ENCODE measurements around the gene EDEM3.

EDEM3 gene

GRCh38 chr1:184644771-184645170 lies 109.9 kb downstream of the EDEM3 start:
- DNase-seq (ENCODE audit: low spot score) (no peak), FAIRE-seq (no peak)

GRCh38 chr1:184643661-184644060 lies 111.0 kb downstream of the EDEM3 start:
- DNase-seq (ENCODE audit: low spot score) (no peak), FAIRE-seq (no peak)

GRCh38 chr1:184641894-184642293 lies 112.8 kb downstream of the EDEM3 start:
- FAIRE-seq: no peak
- DNase-seq (ENCODE audit: low spot score): no peak

GRCh38 chr1:184640505-184640904 lies 114.2 kb downstream of the EDEM3 start:
- DNase-seq (ENCODE audit: low spot score): no peak
- FAIRE-seq: no peak
